PFSK-1 (cell line): ENCODE results near the gene CLEC16A.

Source experiments
- FOXP2 ChIP-seq: optimal IDR thresholded peaks from 2 replicates; pipeline ENCODE3; 2011; ENCODE audit warnings: borderline replicate concordance, control low read depth, inconsistent platforms; ENCODE audit not compliant: insufficient read depth; ENCODE audit errors: extremely low read length, extremely low read depth
- POLR2AphosphoS5 ChIP-seq: IDR thresholded peaks from 2 replicates; pipeline ENCODE4 v1.6.1; 2012; ENCODE audit warnings: low read depth, mild to moderate bottlenecking, control low read depth, low read length, moderate library complexity
- SIN3A ChIP-seq: IDR thresholded peaks from 2 replicates; pipeline ENCODE4 v1.6.1; 2012; ENCODE audit warnings: mild to moderate bottlenecking, low read length, moderate library complexity, borderline replicate concordance; ENCODE audit not compliant: insufficient read depth
- TAF1 ChIP-seq: IDR thresholded peaks from 2 replicates; pipeline ENCODE4 v1.6.1; 2012; ENCODE audit warnings: low read length, control low read depth, borderline replicate concordance; ENCODE audit not compliant: insufficient read depth
- TF ChIP-seq, protein P1 (sequence below), 2 experiments: IDR thresholded peaks; 2 replicates each; pipeline versions ENCODE4 v1.6.1 to v1.8.0; 2011 to 2012; ENCODE audit warnings: low read depth in 2 of 2, low read length in 2 of 2, control low read depth in 1 of 2, inconsistent platforms in 1 of 2, mild to moderate bottlenecking in 1 of 2, moderate library complexity in 1 of 2; ENCODE audit not compliant: insufficient read depth in 1 of 2

The CLEC16A gene

DNA sequence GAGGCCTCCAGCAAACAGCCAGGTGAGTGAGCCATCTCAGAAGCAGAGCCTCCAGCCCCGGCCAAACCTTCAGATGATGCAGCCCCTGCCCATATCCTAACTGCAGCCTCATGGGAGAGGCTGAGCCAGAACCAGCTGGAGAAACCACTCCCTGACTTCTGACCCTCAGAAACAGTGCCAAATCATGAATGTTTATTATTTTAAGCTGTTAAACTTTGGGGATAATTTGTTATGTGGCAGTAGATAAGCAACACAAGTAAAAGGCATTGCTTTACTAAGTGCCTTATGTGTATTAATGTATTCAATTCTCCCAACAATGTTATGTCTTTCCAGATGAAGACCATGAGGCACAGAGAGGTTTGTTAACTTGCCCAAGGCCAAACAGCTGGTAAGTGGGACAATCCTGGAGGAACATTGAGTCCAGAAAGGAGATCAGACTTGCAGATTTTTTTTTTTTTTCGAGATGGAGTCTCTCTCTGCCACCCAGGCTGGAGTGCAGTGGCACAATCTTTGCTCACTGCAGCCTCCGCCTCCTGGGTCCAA, 252.0 kb downstream of the CLEC16A start:
- TF ChIP-seq TAF1 (no peak), SIN3A (no peak), POLR2AphosphoS5 (no peak), FOXP2 (no peak)
- TF ChIP-seq, protein P1, sequence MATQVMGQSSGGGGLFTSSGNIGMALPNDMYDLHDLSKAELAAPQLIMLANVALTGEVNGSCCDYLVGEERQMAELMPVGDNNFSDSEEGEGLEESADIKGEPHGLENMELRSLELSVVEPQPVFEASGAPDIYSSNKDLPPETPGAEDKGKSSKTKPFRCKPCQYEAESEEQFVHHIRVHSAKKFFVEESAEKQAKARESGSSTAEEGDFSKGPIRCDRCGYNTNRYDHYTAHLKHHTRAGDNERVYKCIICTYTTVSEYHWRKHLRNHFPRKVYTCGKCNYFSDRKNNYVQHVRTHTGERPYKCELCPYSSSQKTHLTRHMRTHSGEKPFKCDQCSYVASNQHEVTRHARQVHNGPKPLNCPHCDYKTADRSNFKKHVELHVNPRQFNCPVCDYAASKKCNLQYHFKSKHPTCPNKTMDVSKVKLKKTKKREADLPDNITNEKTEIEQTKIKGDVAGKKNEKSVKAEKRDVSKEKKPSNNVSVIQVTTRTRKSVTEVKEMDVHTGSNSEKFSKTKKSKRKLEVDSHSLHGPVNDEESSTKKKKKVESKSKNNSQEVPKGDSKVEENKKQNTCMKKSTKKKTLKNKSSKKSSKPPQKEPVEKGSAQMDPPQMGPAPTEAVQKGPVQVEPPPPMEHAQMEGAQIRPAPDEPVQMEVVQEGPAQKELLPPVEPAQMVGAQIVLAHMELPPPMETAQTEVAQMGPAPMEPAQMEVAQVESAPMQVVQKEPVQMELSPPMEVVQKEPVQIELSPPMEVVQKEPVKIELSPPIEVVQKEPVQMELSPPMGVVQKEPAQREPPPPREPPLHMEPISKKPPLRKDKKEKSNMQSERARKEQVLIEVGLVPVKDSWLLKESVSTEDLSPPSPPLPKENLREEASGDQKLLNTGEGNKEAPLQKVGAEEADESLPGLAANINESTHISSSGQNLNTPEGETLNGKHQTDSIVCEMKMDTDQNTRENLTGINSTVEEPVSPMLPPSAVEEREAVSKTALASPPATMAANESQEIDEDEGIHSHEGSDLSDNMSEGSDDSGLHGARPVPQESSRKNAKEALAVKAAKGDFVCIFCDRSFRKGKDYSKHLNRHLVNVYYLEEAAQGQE (IDR thresholded peaks at IDR 0.05; ENCODE audit: insufficient read depth in 1 of 2, low read depth in 2 of 2, low read length in 2 of 2) = no peak

GRCh38 chr16:11198375-11198774, 254.0 kb downstream of the CLEC16A start:
- no peak for TF ChIP-seq TAF1
- TF ChIP-seq, protein P1 (IDR thresholded peaks at IDR 0.05; ENCODE audit: insufficient read depth in 1 of 2, low read depth in 2 of 2, low read length in 2 of 2) = no peak
- TF ChIP-seq SIN3A = no peak

GRCh38 chr16:11198828-11199227, 254.5 kb downstream of the CLEC16A start:
- TF ChIP-seq SIN3A (no peak), TAF1 (no peak), POLR2AphosphoS5 (no peak), FOXP2 (no peak)
- TF ChIP-seq, protein P1 (IDR thresholded peaks at IDR 0.05; ENCODE audit: insufficient read depth in 1 of 2, low read depth in 2 of 2, low read length in 2 of 2) = no peak

DNA sequence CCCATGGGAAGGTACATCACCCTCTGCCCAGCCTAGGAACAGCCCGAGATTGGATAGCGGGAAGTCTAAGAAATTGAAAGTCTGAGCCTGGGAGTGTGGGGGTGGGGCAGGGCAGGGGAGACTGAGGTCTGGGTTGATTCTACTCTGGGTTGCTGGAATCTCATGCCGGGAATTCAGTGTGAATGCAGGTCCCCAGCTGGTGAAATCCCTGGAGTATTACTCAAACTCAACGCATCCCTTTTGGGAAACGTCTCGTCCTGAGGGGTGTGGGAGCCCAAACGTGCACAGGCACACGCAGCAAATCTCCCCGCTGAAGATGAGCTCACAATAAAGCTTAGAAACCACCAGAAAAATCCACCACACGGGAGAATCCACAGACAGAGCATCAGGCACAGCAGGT, 256.2 kb downstream of the CLEC16A start:
- TF ChIP-seq TAF1 (no peak), SIN3A (no peak), POLR2AphosphoS5 (no peak), FOXP2 (no peak)
- TF ChIP-seq, protein P1 (IDR thresholded peaks at IDR 0.05; ENCODE audit: insufficient read depth in 1 of 2, low read depth in 2 of 2, low read length in 2 of 2) = no peak
